Measurements from ENCODE around the gene TOP3B.

DNA sequence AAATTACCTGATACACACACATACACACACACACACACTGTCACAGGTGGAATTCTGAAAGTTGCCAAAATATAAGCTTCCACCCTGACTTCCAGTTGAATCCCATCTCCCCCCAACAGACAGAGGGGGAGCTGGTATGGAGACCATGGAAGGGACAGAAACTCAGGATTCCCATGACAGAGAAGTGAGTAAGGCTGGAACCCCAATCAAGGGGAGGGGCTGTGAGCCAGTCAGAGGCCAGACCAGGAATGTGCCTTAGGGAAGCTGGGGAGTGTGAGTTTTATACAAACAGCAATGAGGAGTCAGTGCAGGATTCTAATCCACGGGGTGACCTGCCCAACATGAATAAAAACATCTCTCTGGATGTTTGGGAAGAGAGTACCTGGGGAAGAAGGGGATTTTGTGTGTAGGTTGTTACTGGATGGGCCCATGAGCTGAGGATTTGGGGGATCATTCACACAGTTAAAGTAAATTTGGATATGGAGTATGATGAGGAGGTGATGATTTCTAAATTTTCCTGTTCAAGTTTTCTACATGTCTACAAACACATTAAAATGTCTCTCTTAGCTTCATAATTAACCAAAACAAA, 38.7 kb upstream of the TOP3B start:
- TF ChIP-seq, protein P1, sequence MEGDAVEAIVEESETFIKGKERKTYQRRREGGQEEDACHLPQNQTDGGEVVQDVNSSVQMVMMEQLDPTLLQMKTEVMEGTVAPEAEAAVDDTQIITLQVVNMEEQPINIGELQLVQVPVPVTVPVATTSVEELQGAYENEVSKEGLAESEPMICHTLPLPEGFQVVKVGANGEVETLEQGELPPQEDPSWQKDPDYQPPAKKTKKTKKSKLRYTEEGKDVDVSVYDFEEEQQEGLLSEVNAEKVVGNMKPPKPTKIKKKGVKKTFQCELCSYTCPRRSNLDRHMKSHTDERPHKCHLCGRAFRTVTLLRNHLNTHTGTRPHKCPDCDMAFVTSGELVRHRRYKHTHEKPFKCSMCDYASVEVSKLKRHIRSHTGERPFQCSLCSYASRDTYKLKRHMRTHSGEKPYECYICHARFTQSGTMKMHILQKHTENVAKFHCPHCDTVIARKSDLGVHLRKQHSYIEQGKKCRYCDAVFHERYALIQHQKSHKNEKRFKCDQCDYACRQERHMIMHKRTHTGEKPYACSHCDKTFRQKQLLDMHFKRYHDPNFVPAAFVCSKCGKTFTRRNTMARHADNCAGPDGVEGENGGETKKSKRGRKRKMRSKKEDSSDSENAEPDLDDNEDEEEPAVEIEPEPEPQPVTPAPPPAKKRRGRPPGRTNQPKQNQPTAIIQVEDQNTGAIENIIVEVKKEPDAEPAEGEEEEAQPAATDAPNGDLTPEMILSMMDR (IDR thresholded peaks at IDR 0.05): no peak
- TF ChIP-seq EP300 (IDR thresholded peaks at IDR 0.05; ENCODE audit: low read depth) (no peak), POLR2AphosphoS5 (IDR thresholded peaks at IDR 0.05) (no peak)

Data from transverse colon (tissue), 4 donors.